HG03457 (cell line): Measurements from ENCODE around the gene DELE1.

ENCODE experiments used
- ATAC-seq: cut with Tn5 transposase; IDR thresholded peaks from one replicate; pipeline ENCODE4 v1.9.1; 2021; ENCODE audit warnings: moderate number of reproducible peaks; ENCODE audit not compliant: unreplicated experiment

DELE1 gene

DNA sequence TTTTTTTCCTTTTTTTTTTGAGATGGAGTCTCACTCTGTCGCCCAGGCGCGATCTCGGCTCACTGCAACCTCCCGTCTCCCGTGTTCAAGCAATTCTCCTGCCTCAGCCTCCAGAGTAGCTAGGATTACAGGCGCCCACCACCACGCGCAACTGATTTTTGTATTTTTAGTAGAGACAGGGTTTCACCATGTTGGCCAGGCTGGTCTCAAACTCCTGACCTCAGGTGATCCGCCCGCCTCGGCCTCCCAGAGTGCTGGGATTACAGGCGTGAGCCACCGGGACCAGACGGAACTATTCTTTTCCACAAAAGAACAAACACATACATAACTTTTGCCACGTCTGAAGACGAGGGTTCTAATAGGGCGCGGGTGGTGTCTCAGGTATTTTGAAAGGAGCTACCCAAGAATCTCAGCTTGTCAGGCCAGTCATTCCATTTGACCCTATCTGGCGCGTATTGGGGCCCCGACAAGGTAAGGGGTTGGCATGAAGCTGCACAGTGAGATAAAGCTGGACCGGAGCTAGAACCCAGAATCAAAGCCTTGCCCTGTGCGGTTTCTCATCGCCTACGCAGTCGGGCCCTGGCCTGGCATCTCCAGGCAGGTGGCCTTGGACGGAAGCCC lies 734 bp upstream of the DELE1 start:
- ATAC-seq, result peak; percentile 3

DNA sequence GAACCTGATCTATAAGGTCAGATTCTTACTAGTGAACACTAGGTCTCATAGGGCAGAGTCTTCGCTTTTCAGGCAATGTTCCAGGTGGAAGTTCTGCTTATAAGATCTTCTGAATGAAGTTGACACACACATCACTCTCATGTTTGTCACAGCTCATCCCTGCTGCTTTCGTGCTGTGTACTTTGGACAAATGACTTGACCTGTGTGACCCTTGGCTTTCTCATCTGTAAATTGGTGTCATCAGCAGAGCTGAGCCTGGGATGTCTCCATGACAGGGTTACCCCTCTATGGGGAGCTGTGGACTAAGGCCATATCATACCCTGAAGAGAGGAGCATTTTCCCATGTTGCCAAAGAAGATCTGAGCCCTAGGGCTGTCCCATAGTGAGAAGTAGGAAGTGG lies 2.8 kb downstream of the DELE1 start:
- no peak for ATAC-seq

DNA sequence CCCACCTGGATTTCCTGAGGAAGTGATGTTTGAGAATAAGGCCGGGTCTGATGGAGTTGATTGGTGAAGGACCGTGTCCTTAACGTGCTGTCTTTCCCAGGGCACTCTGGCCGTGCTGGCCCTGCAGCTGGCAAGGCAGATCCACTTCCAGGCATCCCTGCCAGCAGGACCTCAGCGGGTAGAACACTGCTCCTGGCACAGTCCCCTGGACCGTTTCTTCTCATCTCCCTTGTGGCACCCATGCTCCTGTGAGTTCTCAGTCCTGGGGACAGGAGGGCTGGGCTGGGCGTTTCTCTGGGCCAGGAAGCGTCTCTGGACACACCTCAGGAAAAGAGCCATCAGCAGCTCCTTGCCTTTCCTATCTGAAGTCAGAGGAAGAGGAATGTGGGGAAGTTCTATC lies 4.4 kb downstream of the DELE1 start:
- ATAC-seq, result no peak

DNA sequence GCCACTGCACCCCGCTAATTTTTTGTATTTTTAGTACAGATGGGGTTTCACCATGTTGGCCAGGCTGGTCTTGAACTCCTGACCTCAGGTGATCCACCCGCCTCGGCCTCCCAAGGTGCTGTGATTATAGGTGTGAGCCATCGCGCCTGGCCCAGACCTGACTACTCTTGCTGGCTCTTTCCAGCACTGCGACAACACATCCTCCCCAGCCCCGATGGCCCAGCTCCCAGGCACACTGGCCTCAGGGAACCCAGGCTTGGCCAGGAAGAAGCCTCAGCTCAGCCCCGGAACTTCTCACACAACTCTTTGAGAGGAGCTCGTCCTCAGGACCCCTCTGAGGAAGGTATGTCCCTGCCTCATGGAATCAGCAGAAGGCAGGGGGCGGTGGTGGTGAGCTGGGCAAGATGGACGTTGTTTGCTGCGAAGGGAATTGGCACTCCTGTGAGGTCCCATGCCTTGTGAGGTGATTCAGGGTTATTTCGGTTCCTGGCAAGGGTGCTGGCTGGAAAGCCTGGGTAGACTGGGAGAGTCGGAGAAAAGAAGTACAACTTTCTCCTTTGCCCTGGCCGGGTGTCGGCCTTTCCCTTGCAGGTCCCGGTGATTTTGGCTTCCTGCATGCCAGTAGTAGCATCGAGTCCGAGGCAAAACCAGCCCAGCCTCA lies 5.9 kb downstream of the DELE1 start:
- no peak for ATAC-seq

DNA sequence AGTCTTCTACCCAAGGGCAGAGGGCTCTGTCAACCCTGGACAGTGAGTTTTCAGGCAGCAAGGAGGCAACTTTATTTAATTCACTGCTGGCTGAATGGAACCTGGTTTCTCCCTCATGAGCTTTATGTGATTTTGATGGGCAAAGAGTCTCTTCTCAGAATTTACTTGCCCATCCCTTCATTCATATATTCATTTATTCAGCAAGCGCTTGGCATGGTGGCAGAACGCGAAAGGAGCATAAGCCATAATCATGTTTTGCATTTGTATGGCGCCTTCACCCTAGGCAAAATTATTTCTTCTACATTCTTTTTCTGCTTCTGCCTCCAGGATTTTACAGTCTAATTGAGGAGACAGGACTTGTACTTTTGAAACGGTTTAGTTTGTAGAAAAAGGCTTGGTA lies 8.0 kb downstream of the DELE1 start:
- no peak for ATAC-seq

DNA sequence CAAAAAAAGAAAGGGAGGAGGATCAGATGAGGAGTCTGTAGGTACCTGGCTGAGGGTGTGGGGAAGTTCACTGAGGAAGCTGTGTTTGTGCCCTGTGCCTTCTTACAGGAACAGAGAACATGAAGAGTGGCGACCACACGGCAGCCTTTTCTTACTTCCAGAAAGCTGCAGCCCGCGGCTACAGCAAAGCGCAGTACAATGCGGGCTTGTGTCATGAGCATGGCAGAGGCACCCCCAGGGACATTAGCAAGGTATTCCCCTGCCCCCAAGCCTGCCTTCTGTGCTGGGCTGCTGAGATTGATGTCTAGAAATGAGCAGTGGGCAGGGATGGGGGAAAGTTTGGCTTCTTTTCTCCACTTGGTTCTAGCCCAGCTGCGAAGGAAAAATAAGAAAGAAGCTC lies 9.5 kb downstream of the DELE1 start:
- no peak for ATAC-seq

DNA sequence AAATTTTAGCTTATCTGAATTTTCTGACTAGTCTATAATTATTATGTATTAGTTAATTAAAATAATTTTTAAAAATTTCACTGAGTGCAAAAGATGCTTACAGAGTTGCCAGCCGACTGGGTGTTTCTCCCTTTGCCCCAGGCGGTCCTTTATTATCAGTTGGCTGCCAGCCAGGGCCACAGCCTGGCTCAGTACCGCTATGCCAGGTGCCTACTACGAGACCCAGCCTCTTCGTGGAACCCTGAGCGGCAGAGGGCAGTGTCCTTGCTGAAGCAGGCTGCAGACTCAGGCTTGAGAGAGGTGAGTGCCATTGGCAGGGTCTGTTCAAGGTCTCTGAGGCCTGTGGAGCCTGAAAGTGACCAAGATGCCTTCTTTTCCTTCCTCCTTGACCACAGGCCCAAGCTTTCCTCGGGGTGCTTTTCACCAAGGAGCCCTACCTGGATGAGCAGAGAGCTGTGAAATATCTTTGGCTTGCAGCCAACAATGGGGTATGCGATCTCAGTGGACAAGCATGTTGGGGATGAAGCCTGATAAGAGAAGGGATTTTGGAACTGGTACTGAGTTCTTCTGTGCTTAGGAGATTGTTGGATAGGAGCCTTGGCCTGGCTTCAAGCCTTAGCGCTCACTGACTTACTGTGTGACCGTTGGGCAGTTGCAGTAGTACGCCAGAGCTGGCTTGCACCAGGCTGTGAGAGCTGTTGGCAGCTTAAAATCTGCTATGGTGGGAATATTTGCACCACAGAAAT lies 10.6 kb downstream of the DELE1 start:
- ATAC-seq, result no peak

DNA sequence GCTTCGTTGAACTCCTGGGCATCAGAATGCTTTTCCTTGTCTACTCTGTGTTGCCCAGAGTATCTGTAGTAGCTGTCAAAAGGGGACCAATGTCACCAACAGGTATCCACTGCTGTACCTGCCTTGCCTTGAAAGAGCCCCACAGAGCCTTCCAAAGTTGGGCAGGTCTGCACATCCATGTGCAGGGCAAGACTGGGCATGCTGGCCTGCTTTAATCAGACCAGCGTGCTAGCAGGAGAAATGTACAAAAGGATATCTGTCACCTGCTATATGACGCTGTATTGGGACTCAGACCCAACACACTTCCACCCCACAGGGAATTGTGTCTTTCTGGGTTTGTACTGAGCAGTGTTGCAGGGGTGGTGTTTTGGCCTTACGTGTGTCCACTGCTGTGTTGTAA lies 11.9 kb downstream of the DELE1 start:
- ATAC-seq, result no peak

DNA sequence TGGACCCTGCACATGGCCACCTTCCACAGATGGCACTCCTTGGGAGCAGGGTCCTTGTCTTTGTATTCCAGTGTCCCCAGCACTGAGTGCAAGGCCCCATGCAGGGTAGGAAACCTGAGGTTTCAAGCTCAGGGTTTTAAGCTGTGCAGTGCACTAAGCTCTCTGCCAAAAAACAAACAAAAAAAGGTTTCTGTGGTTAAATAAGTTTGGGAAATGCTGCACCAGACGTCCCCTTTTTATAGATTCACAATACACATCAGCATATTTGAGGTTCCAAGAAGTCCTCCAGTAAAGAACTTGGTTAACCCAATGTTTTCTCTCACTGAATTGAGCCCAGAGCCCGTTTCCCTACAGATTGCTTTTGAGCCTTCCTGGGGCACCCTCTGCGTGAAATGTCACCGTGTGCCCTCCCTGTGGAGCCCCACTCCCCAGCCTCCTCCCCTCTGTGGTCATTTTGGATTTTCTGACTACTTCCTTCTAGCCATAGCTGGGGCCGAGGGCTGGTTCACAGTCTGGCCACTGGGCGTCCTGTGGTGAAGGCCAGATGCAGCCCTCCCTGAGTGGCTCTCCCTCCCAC lies 17.1 kb downstream of the DELE1 start:
- ATAC-seq, result no peak

DNA sequence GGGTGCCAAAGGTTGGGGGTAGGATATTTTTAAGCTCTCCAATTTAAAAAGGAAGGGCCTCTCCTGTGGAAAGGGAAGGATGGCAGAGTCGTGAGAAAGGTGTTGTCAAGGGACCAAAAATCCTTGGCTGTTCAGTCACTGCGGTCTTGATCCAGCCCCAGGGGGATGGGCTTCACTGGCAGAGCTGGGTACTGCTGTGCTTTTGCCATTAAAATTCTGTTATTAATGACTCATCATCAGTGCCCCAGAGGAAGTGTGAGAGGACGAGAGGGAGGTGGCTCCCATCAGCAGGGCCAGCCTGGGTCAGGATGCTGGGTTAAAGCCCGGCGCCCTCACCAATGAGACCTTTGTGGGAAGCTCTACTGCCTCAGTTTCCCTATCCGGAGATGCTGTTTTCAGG lies 17.6 kb downstream of the DELE1 start:
- ATAC-seq, result no peak

DNA sequence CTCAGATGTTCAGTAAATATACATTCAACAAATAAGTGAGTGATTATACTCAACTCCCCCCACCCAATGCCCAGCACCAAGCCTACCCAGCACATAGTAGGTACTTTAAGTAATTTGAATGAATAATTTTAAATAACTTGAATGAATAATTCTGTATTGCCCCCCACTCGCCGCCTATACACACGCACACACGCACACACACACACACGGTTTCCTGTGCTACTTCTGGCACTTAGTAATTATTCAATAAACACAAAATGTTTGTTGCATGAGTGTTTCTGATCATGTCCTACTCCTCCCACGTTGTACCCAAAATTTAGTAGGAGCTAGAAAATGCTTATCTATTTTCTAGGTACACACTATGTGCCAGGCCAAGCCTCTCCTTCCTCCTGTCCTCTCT lies 18.1 kb downstream of the DELE1 start:
- no peak for ATAC-seq

DNA sequence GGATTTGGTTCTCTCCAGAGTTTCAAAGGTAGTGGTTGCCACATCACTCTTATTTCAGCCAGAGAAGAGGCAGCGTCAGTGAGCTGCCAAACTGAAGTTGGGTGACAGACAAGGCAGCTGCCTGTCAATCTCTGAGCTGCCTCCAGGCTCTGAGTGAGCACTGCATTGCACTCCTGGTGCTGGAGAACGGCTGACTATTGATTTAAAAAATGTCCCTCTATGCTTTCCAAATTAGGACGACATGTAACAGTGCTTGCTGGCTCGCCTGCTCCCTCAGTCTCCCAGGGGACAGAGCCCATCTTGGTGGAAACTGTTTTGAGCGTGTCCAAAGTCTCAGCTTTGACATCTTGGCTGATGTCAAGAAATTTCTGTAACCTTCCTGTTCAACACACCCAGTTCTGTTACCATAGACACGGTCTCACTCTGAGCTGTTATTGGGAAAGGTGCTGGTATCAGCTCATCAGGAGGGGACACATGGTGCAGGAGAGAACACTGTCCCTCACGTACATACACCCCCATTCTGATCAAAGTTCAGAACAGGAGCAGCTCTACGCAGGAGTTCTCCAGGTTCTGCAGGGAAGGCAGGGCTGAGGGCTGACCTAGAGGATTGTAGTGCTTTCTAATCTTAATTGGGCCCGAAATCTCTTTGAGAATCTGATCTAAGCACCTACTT lies 18.6 kb downstream of the DELE1 start:
- ATAC-seq, result no peak

DNA sequence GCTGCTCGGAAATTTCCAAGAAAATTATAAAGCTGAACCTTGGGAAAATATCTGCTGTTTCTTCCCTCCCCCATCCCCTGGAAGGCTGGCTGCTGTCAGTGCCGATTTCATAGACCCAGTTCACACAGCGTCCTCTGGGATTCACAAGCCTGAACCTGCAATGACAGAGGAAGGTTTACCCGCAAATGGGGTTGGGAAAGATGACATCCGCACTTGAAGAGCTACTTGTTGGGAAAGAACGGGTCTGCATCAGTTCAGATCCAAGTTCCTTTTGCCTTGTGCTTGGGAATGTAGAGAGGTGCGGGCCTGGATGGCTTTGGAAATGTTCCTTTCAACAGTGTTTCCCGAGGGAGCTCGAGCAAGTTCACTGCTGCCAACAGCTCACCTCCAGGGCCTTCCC lies 20.4 kb downstream of the DELE1 start:
- ATAC-seq, result no peak

DNA sequence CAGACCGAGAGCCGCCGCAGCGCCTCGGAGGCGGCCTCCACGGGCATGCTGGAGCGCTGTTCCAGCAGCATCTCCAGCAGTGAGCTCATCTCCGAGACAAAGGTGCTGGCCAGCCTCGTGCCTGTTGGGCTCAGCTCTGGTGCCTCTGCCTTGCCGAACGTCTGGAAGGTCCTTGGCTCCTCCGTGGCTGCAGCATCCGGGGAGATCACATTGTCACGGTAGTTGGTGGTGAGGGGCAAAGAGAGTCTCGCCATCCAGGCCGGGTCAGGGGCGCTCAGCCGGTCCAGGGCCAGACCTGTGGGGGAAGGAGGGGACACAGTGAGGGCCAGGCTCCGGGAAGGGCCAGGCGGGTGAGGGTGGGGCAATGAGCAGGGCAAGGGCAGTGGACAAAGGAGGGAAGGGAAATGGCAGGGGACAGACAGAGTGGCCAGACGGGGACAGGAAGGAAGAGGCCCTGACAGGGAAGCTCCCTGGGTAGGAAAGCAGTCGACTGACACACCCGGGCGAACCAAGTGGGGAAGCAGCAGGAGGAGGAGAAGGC lies 21.9 kb downstream of the DELE1 start:
- ATAC-seq, result no peak

DNA sequence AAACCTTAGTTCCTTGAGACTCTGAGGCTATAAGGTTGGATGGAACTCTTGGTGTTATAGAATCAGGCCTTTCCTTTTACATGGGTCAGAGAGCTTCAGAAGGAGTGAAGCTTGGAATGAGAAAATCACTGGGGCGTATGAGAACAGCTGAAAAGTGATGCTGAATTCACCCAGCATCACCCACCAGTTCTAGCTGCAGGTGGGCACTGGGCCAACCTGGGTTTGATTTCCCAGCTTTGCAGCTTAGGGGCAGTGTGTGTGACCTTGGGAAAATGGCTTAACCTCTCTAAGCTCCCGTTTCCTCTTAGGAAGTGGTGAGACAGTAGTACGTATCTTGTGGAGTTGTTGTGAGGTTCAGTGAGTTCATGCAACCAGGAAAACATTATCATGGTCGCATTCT lies 23.6 kb downstream of the DELE1 start:
- no peak for ATAC-seq

DNA sequence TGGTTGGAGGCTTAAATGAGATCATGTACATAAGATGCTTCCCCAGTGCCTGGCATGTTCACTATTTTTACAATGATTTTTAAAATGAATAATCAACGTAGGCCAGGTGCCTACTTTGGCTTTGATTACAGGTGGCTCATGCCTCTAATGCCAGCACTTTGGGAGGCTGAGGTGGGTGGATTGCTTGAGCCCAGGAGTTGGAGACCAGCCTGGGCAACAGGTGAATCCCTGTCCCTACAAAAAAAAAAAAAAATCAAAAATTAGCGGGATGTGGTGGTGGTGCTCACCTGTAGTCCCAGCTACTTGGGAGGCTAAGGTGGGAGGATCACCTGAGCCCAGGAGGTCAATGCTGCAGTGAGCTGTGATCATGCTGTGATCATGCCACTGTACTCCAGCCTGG lies 25.1 kb downstream of the DELE1 start:
- no peak for ATAC-seq

DNA sequence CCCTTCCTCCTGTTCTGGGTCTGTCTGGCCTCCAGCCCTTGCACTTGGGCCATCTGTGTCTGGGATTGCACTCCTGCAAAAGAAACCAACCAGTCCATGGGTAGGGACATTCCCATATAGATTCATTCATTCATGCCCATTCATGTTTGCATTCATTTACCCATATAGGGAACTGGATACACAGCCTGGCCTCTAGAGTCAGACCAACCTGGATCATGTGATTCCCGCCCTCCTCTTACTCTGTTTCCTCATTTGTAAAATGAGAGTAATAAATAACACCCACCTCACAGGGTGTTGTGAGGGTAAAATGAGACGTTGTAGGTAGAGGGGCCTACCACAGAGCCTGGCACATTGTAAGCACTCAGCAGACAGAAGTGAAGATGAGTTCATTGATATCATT lies 25.8 kb downstream of the DELE1 start:
- no peak for ATAC-seq

DNA sequence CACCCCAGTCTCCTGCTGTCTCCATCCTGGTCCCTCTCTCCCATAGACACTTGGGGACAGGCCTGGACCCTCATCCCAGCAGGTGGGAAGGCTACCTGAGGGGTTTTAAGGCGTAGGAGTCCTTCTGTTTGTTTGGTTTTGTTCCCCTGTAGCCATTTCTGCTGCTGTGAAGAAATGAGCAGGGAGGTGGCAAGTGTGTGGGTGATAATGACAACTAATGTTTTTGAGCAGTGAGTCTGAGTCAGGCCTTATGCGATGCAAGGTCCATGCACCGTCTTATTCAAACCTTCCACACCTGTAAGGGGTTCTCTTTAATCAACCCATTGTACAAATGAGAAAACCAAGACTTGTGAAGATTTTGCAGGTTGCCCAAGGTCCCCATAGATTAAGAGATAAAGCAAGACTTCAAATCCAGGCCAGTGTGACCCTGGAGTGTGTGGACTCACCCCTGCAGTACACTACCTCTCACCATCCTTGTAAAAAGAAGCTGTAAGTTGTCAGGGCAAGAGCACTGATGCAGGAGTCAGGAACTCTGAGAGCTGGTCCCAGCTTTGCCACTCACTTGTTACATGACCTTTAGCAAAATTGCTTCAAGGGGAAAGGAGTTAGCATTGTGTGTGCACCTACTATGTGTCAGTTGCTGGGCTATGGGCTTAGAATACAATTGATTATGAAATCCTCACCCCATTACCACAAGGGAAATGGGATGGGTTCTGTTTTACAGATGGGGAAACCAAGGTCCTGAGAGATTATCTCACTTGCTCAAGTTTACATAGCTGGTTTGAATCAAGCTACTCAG lies 26.7 kb downstream of the DELE1 start:
- no peak for ATAC-seq

DNA sequence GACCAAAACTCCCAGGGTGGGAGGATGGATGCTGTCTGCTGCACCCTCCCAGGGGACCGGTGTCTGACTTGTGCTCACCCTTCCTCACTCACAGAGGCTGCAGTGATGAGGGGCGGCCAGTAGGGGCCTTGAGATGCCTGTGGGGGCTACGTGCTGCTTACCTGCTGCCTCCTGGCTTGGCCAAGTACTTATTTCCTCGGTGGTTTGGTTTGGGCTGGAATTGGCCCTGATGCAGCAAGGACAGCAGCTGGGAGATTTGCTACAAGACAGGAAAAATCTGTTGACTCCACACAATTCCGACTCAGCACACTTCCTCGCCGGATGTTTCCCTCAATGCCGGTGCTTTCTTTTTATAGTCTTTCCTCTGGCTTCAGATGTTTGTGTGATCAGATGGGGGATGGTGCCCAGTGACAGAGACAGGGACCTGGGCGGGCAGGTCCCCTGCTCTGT lies 27.7 kb downstream of the DELE1 start:
- ATAC-seq, result no peak

DNA sequence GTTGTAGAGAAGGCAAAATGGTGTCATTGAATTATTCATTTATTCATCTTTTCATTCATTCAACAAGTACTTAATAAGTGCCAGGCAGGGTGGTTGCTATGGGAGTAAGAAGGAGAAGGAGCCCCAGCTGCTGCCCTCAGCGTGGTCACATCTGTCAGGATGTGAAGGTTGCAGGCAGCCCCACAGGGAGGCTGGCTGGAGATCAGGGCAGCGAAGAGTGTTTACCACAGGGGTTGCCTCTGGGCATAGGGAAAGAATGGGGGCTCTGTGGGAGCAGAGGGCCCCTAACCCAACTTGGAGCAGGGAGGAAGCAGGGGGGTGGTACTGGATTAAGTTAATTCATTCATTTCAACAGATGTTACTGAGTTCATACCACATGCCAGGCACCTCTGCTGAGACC lies 28.3 kb downstream of the DELE1 start:
- no peak for ATAC-seq
